ENCODE measurements around the gene KCNQ2.

The KCNQ2 gene

GRCh38 chr20:63407928-63408683 lies 64.3 kb downstream of the KCNQ2 start:
- intact Hi-C loops (cut with micrococcal nuclease) = no loop called here
- H3K9me3 Mint-ChIP-seq = no peaks in the 10 kb centered on the region

GRCh38 chr20:63406617-63407245 lies 65.7 kb downstream of the KCNQ2 start:
- no peaks in the 10 kb centered on the region for H3K9me3 Mint-ChIP-seq
- intact Hi-C loops (cut with micrococcal nuclease) = no loop called here
- H3K4me1 Mint-ChIP-seq (ENCODE audit: low read depth) = no peaks in the 10 kb centered on the region
- no peak overlapping the region for H3K4me3 Mint-ChIP-seq
- no peaks in the 10 kb centered on the region for H3K36me3 Mint-ChIP-seq (ENCODE audit: low read depth)
- H3K27me3 Mint-ChIP-seq = peaks cover 2% of the 10 kb centered on the region
- no peak overlapping the region for H3K27ac Mint-ChIP-seq

More at GRCh38 chr20:63407928-63408683, 64.3 kb downstream of the KCNQ2 start:
- peaks cover 2% of the 10 kb centered on the region for H3K27me3 Mint-ChIP-seq
- H3K36me3 Mint-ChIP-seq (ENCODE audit: low read depth) = no peaks in the 10 kb centered on the region
- no peaks in the 10 kb centered on the region for H3K4me1 Mint-ChIP-seq (ENCODE audit: low read depth)
- H3K4me3 Mint-ChIP-seq = no peak overlapping the region
- no peak overlapping the region for H3K27ac Mint-ChIP-seq

GRCh38 chr20:63406011-63406410 lies 66.4 kb downstream of the KCNQ2 start:
- Mint-ChIP-seq H3K27ac (no peak overlapping the region), H3K27me3 (peaks cover 2% of the 10 kb centered on the region), H3K4me1 (ENCODE audit: low read depth) (no peaks in the 10 kb centered on the region), H3K36me3 (ENCODE audit: low read depth) (no peaks in the 10 kb centered on the region), H3K9me3 (no peaks in the 10 kb centered on the region), H3K4me3 (no peak overlapping the region)
- intact Hi-C loops (cut with micrococcal nuclease) = no loop called here

- Mint-ChIP-seq H3K4me3 (no peak overlapping the region), H3K9me3 (no peaks in the 10 kb centered on the region)
Observed at GRCh38 chr20:63405102-63405730, 67.2 kb downstream of the KCNQ2 start.

GRCh38 chr20:63404129-63405085 lies 68.0 kb downstream of the KCNQ2 start:
- Mint-ChIP-seq H3K27me3 (peaks cover 2% of the 10 kb centered on the region), H3K4me3 (no peak overlapping the region), H3K27ac (no peak overlapping the region), H3K9me3 (no peaks in the 10 kb centered on the region), H3K4me1 (ENCODE audit: low read depth) (no peaks in the 10 kb centered on the region), H3K36me3 (ENCODE audit: low read depth) (no peaks in the 10 kb centered on the region)
- intact Hi-C loops (cut with micrococcal nuclease) = no loop called here

More at GRCh38 chr20:63405102-63405730, 67.2 kb downstream of the KCNQ2 start:
- H3K36me3 Mint-ChIP-seq (ENCODE audit: low read depth) = no peaks in the 10 kb centered on the region
- H3K27ac Mint-ChIP-seq = no peak overlapping the region
- intact Hi-C loops (cut with micrococcal nuclease) = no loop called here
- H3K4me1 Mint-ChIP-seq (ENCODE audit: low read depth) = no peaks in the 10 kb centered on the region
- H3K27me3 Mint-ChIP-seq = peaks cover 2% of the 10 kb centered on the region

- H3K4me3 Mint-ChIP-seq = no peak overlapping the region
- intact Hi-C loops (cut with micrococcal nuclease) = no loop called here
- no peak overlapping the region for H3K27ac Mint-ChIP-seq
- no peaks in the 10 kb centered on the region for H3K9me3 Mint-ChIP-seq
- peaks cover 2% of the 10 kb centered on the region for H3K27me3 Mint-ChIP-seq
- no peaks in the 10 kb centered on the region for H3K36me3 Mint-ChIP-seq (ENCODE audit: low read depth)
- no peaks in the 10 kb centered on the region for H3K4me1 Mint-ChIP-seq (ENCODE audit: low read depth)
Observed at GRCh38 chr20:63403403-63404105, 68.9 kb downstream of the KCNQ2 start.

GRCh38 chr20:63402860-63403220 lies 69.6 kb downstream of the KCNQ2 start:
- Mint-ChIP-seq H3K4me3 (no peak overlapping the region), H3K36me3 (ENCODE audit: low read depth) (no peaks in the 10 kb centered on the region), H3K4me1 (ENCODE audit: low read depth) (no peaks in the 10 kb centered on the region), H3K9me3 (no peaks in the 10 kb centered on the region), H3K27ac (no peak overlapping the region), H3K27me3 (peaks cover 1% of the 10 kb centered on the region)
- intact Hi-C loops (cut with micrococcal nuclease) = no loop called here

- H3K27ac Mint-ChIP-seq = no peak overlapping the region
- H3K4me1 Mint-ChIP-seq (ENCODE audit: low read depth) = no peaks in the 10 kb centered on the region
- H3K4me3 Mint-ChIP-seq = no peak overlapping the region
- intact Hi-C loops (cut with micrococcal nuclease) = no loop called here
- H3K36me3 Mint-ChIP-seq (ENCODE audit: low read depth) = no peaks in the 10 kb centered on the region
- H3K9me3 Mint-ChIP-seq = no peaks in the 10 kb centered on the region
- no peaks in the 10 kb centered on the region for H3K27me3 Mint-ChIP-seq
Observed at GRCh38 chr20:63402181-63402859, 70.1 kb downstream of the KCNQ2 start.

- intact Hi-C loops (cut with micrococcal nuclease) = no loop called here
Observed at GRCh38 chr20:63401384-63402110, 70.9 kb downstream of the KCNQ2 start.

GRCh38 chr20:63400486-63401210 lies 71.8 kb downstream of the KCNQ2 start:
- intact Hi-C loops (cut with micrococcal nuclease) = no loop called here
- Mint-ChIP-seq H3K27ac (no peak overlapping the region), H3K36me3 (ENCODE audit: low read depth) (no peaks in the 10 kb centered on the region), H3K4me3 (no peak overlapping the region), H3K27me3 (no peaks in the 10 kb centered on the region), H3K9me3 (no peaks in the 10 kb centered on the region), H3K4me1 (ENCODE audit: low read depth) (no peaks in the 10 kb centered on the region)

More at GRCh38 chr20:63401384-63402110, 70.9 kb downstream of the KCNQ2 start:
- Mint-ChIP-seq H3K4me1 (ENCODE audit: low read depth) (no peaks in the 10 kb centered on the region), H3K27me3 (no peaks in the 10 kb centered on the region), H3K27ac (no peak overlapping the region), H3K36me3 (ENCODE audit: low read depth) (no peaks in the 10 kb centered on the region), H3K4me3 (no peak overlapping the region), H3K9me3 (no peaks in the 10 kb centered on the region)

- H3K4me3 Mint-ChIP-seq = no peak overlapping the region
- no peaks in the 10 kb centered on the region for H3K9me3 Mint-ChIP-seq
- peaks cover 1% of the 10 kb centered on the region for H3K27me3 Mint-ChIP-seq
- intact Hi-C loops (cut with micrococcal nuclease) = no loop called here
- H3K4me1 Mint-ChIP-seq (ENCODE audit: low read depth) = no peaks in the 10 kb centered on the region
- no peak overlapping the region for H3K27ac Mint-ChIP-seq
- no peaks in the 10 kb centered on the region for H3K36me3 Mint-ChIP-seq (ENCODE audit: low read depth)
Observed at GRCh38 chr20:63399596-63400375, 72.7 kb downstream of the KCNQ2 start.
